Mesenchymal stem cell (in vitro differentiated cells and primary cell): ENCODE results near the gene LPP.
A peak's percentile ranks its signal among the peaks of the same experiment; 100 is the strongest.

Experiments used
- DNase-seq: peaks from one replicate; pipeline ENCODE4 v3.0.0-alpha.2; 2013
- H2AFZ ChIP-seq: one replicate; pipeline ENCODE4 v1.6.1; 2013; ENCODE audit warnings: low read depth, mild to moderate bottlenecking, control low read depth, inconsistent platforms, low read length, moderate library complexity
- H2AK5ac ChIP-seq: 2 replicates; pipeline ENCODE4 v1.6.1; 2013; ENCODE audit warnings: low read length, moderate library complexity, mild to moderate bottlenecking, inconsistent platforms; ENCODE audit not compliant: severe bottlenecking
- H2BK120ac ChIP-seq: one replicate; pipeline ENCODE4 v1.6.1; 2013; ENCODE audit warnings: low read depth, mild to moderate bottlenecking, inconsistent platforms, low read length, moderate library complexity
- H2BK12ac ChIP-seq, 2 experiments: one replicate each; pipeline ENCODE4 v1.6.1; 2013; ENCODE audit warnings: inconsistent platforms in 2 of 2, low read length in 2 of 2, mild to moderate bottlenecking in 2 of 2, moderate library complexity in 2 of 2, control low read depth in 1 of 2
- H2BK15ac ChIP-seq: one replicate; pipeline ENCODE4 v1.6.1; 2013; ENCODE audit warnings: mild to moderate bottlenecking, low read depth, inconsistent platforms; ENCODE audit not compliant: poor library complexity, severe bottlenecking
- H2BK5ac ChIP-seq: 2 replicates; pipeline ENCODE4 v1.6.1; 2013; ENCODE audit warnings: low read depth, mild to moderate bottlenecking, low read length, control low read depth, inconsistent platforms; ENCODE audit not compliant: poor library complexity, severe bottlenecking
- H3K14ac ChIP-seq, 2 experiments: one replicate each; pipeline ENCODE4 v1.6.1; 2013; ENCODE audit warnings: inconsistent platforms in 2 of 2, low read length in 2 of 2, control low read depth in 1 of 2, mild to moderate bottlenecking in 1 of 2, moderate library complexity in 1 of 2
- H3K18ac ChIP-seq, 2 experiments: one replicate each; pipeline ENCODE4 v1.6.1; 2013; ENCODE audit warnings: inconsistent platforms in 2 of 2, low read length in 2 of 2, control low read depth in 1 of 2, low read depth in 1 of 2, mild to moderate bottlenecking in 1 of 2
- H3K23ac ChIP-seq, 2 experiments: one replicate each; pipeline ENCODE4 v1.6.1; 2013; ENCODE audit warnings: inconsistent platforms in 2 of 2, low read length in 2 of 2, mild to moderate bottlenecking in 2 of 2, moderate library complexity in 2 of 2, control low read depth in 1 of 2
- H3K27ac ChIP-seq: 2 replicates; pipeline ENCODE4 v1.5.1; 2013; ENCODE audit warnings: mild to moderate bottlenecking, moderate library complexity, low read length, control low read depth, inconsistent platforms; ENCODE audit not compliant: poor library complexity, severe bottlenecking
- H3K27me3 ChIP-seq, 2 experiments: 2 replicates each; pipeline versions ENCODE4 v1.6.1 to v1.7.0; 2013; ENCODE audit warnings: low read length in 2 of 2, mild to moderate bottlenecking in 2 of 2, moderate library complexity in 2 of 2, control low read depth in 1 of 2, inconsistent platforms in 1 of 2; ENCODE audit not compliant: control insufficient read depth in 1 of 2, insufficient read depth in 1 of 2
- H3K36me3 ChIP-seq, 2 experiments: 2 replicates each; pipeline versions ENCODE4 v1.6.1 to v1.7.0; 2013; ENCODE audit warnings: low read length in 2 of 2, control low read depth in 1 of 2, inconsistent platforms in 1 of 2, low read depth in 1 of 2, mild to moderate bottlenecking in 1 of 2; ENCODE audit not compliant: insufficient read depth in 2 of 2, control insufficient read depth in 1 of 2
- H3K4ac ChIP-seq, 2 experiments: one replicate each; pipeline ENCODE4 v1.6.1; 2013; ENCODE audit warnings: inconsistent platforms in 2 of 2, low read length in 2 of 2, mild to moderate bottlenecking in 2 of 2, moderate library complexity in 2 of 2, control low read depth in 1 of 2, low read depth in 1 of 2
- H3K4me1 ChIP-seq: 2 replicates; pipeline ENCODE4 v1.6.1; 2013; ENCODE audit warnings: low read depth, low read length, control low read depth; ENCODE audit not compliant: control insufficient read depth, insufficient read depth
- H3K4me2 ChIP-seq: 2 replicates; pipeline ENCODE4 v1.6.1; 2013; ENCODE audit warnings: low read length, mild to moderate bottlenecking, inconsistent platforms; ENCODE audit not compliant: poor library complexity, severe bottlenecking
- H3K4me3 ChIP-seq, 2 experiments: 2 replicates each; pipeline versions ENCODE4 v1.5.1 to v1.7.0; 2013; ENCODE audit warnings: low read length in 2 of 2, mild to moderate bottlenecking in 2 of 2, control low read depth in 1 of 2, low read depth in 1 of 2; ENCODE audit not compliant: insufficient read depth in 1 of 2
- H3K79me1 ChIP-seq: replicated peaks from 2 replicates; pipeline ENCODE4 v1.6.1; 2013; ENCODE audit warnings: mild to moderate bottlenecking, control low read depth, low read length, inconsistent platforms; ENCODE audit not compliant: poor library complexity, severe bottlenecking
- H3K9ac ChIP-seq: 2 replicates; pipeline ENCODE4 v1.7.0; 2013; ENCODE audit warnings: mild to moderate bottlenecking, low read length, moderate library complexity
- H3K9me3 ChIP-seq: 2 replicates; pipeline ENCODE4 v1.7.0; 2013; ENCODE audit warnings: mild to moderate bottlenecking, low read length; ENCODE audit not compliant: control insufficient read depth
- H4K8ac ChIP-seq: one replicate; pipeline ENCODE4 v1.6.1; 2013; ENCODE audit warnings: inconsistent platforms, mild to moderate bottlenecking, low read length, moderate library complexity
- H4K91ac ChIP-seq: one replicate; pipeline ENCODE4 v1.6.1; 2013; ENCODE audit warnings: mild to moderate bottlenecking, low read length, inconsistent platforms
- WGBS: methylation state at CpG from one replicate; pipeline ENCODE4 v1.1.7; 2013; ENCODE audit warnings: mixed read lengths; 5-methylcytosine and 5-hydroxymethylcytosine counted together

LPP gene

GRCh38 chr3:188266562-188267274 is 112.8 kb downstream of the LPP start:
- H3K23ac ChIP-seq, result peak overlapping the region in 1 of 2 experiments; percentile 83
- H2AK5ac ChIP-seq, result peak overlapping the region; percentile 98
- H3K27me3 ChIP-seq, result no peaks in the 10 kb centered on the region
- peak overlapping the region; percentile 94 for H4K91ac ChIP-seq
- H4K8ac ChIP-seq, result peak overlapping the region; percentile 66
- peak; percentile 89 for DNase-seq
- WGBS, result 13% methylated on average over 7 of the region's 10 CpGs
- peaks cover 17% of the 10 kb centered on the region for H3K4me1 ChIP-seq
- peak overlapping the region; percentile 98 for H3K27ac ChIP-seq
- peak overlapping the region; percentile 91 to 97 for H2BK12ac ChIP-seq
- H3K9ac ChIP-seq, result peak overlapping the region; percentile 92
- H2BK120ac ChIP-seq, result peak overlapping the region; percentile 86
- H2BK5ac ChIP-seq, result peak overlapping the region; percentile 98
- H3K14ac ChIP-seq, result peak overlapping the region in 1 of 2 experiments; percentile 86
- no peaks in the 10 kb centered on the region for H3K36me3 ChIP-seq
- H3K18ac ChIP-seq, result peak overlapping the region; percentile 81 to 90
- H2AFZ ChIP-seq, result no peak overlapping the region
- peak overlapping the region; percentile 90 to 97 for H3K4ac ChIP-seq
- no peaks in the 10 kb centered on the region for H3K9me3 ChIP-seq
- H3K79me1 ChIP-seq, result no peaks in the 10 kb centered on the region
- peak overlapping the region; percentile 55 for H2BK15ac ChIP-seq
- H3K4me2 ChIP-seq, result peak overlapping the region; percentile 57
- peak overlapping the region in 1 of 2 experiments; percentile 63 for H3K4me3 ChIP-seq

GRCh38 chr3:188267790-188268335 is 113.9 kb downstream of the LPP start:
- peak overlapping the region; percentile 75 to 95 for H2BK12ac ChIP-seq
- peaks cover 21% of the 10 kb centered on the region for H3K4me1 ChIP-seq
- no peak overlapping the region for H2BK15ac ChIP-seq
- peak overlapping the region in 1 of 2 experiments; percentile 77 for H3K14ac ChIP-seq
- no peak overlapping the region for H3K4me2 ChIP-seq
- no peak for DNase-seq
- peak overlapping the region; percentile 98 for H3K27ac ChIP-seq
- H2AFZ ChIP-seq, result no peak overlapping the region
- whole genome bisulfite sequencing, result 46% methylated on average over 6 of the region's 7 CpGs
- H2BK5ac ChIP-seq, result peak overlapping the region; percentile 89
- peak overlapping the region; percentile 87 to 88 for H3K18ac ChIP-seq
- peak overlapping the region; percentile 98 for H2AK5ac ChIP-seq
- peak overlapping the region in 1 of 2 experiments; percentile 79 for H3K4ac ChIP-seq
- no peak overlapping the region for H4K8ac ChIP-seq
- no peak overlapping the region for H3K4me3 ChIP-seq
- peak overlapping the region; percentile 70 for H4K91ac ChIP-seq
- no peaks in the 10 kb centered on the region for H3K36me3 ChIP-seq
- H3K9me3 ChIP-seq, result no peaks in the 10 kb centered on the region
- peak overlapping the region in 1 of 2 experiments; percentile 96 for H3K23ac ChIP-seq
- H2BK120ac ChIP-seq, result no peak overlapping the region
- no peaks in the 10 kb centered on the region for H3K27me3 ChIP-seq
- peak overlapping the region; percentile 92 for H3K9ac ChIP-seq
- no peaks in the 10 kb centered on the region for H3K79me1 ChIP-seq

GRCh38 chr3:188268336-188268735 is 114.4 kb downstream of the LPP start:
- no peak overlapping the region for H3K9ac ChIP-seq
- H3K18ac ChIP-seq, result peak overlapping the region; percentile 23 to 56
- H2BK5ac ChIP-seq, result peak overlapping the region; percentile 1
- H4K91ac ChIP-seq, result no peak overlapping the region
- no peak overlapping the region for H2AFZ ChIP-seq
- H3K9me3 ChIP-seq, result no peaks in the 10 kb centered on the region
- peaks cover 21% of the 10 kb centered on the region for H3K4me1 ChIP-seq
- no peak overlapping the region for H2BK120ac ChIP-seq
- no peak overlapping the region for H3K23ac ChIP-seq
- peak overlapping the region; percentile 98 for H3K27ac ChIP-seq
- no peak overlapping the region for H3K4me2 ChIP-seq
- 83% methylated on average over 5 of the region's 5 CpGs for WGBS
- peak overlapping the region in 1 of 2 experiments; percentile 69 for H3K4ac ChIP-seq
- peak overlapping the region; percentile 85 for H2AK5ac ChIP-seq
- no peak overlapping the region for H4K8ac ChIP-seq
- peak overlapping the region in 1 of 2 experiments; percentile 49 for H3K14ac ChIP-seq
- peak overlapping the region; percentile 29 to 71 for H2BK12ac ChIP-seq
- no peaks in the 10 kb centered on the region for H3K36me3 ChIP-seq
- no peaks in the 10 kb centered on the region for H3K27me3 ChIP-seq
- DNase-seq, result no peak
- no peak overlapping the region for H2BK15ac ChIP-seq
- no peaks in the 10 kb centered on the region for H3K79me1 ChIP-seq
- H3K4me3 ChIP-seq, result no peak overlapping the region

GRCh38 chr3:188269040-188269439 is 115.1 kb downstream of the LPP start:
- peak overlapping the region; percentile 64 for H3K27ac ChIP-seq
- H3K18ac ChIP-seq, result no peak overlapping the region
- no peak overlapping the region for H4K8ac ChIP-seq
- H3K9me3 ChIP-seq, result no peaks in the 10 kb centered on the region
- no peak overlapping the region for H2BK15ac ChIP-seq
- H3K36me3 ChIP-seq, result no peaks in the 10 kb centered on the region
- no peak overlapping the region for H2AFZ ChIP-seq
- no peaks in the 10 kb centered on the region for H3K27me3 ChIP-seq
- WGBS, result no CpG with 5 or more reads among the region's 4 CpGs
- H3K14ac ChIP-seq, result no peak overlapping the region
- peaks cover 20% of the 10 kb centered on the region for H3K4me1 ChIP-seq
- H3K4me3 ChIP-seq, result no peak overlapping the region
- H2BK12ac ChIP-seq, result no peak overlapping the region
- H4K91ac ChIP-seq, result no peak overlapping the region
- H3K79me1 ChIP-seq, result no peaks in the 10 kb centered on the region
- H3K9ac ChIP-seq, result no peak overlapping the region
- no peak overlapping the region for H3K4ac ChIP-seq
- H3K4me2 ChIP-seq, result no peak overlapping the region
- no peak overlapping the region for H2AK5ac ChIP-seq
- no peak for DNase-seq
- no peak overlapping the region for H2BK5ac ChIP-seq
- no peak overlapping the region for H3K23ac ChIP-seq
- H2BK120ac ChIP-seq, result no peak overlapping the region
